Cardiac muscle cell (in vitro differentiated cells and primary cell): ENCODE measurements around the gene SRCAP. TPM values are rescaled to one million over a fixed set of nuclear protein-coding genes. Genes with fewer than 3 reads are reported as not detected.

Source experiments
- DNase-seq, 2 donors: peaks; one replicate each; pipeline versions ENCODE4 v3.0.0 to v3.0.0-alpha.2; 2010 to 2017; ENCODE audit warnings: low read depth in 1 of 2, low spot score in 1 of 2
- H3K27ac ChIP-seq: fragments of 200-600 bp; sonication (generic); 2 replicates; pipeline ENCODE4 v1.5.1; 2016
- H3K27me3 ChIP-seq: fragments of 200-600 bp; sonication (generic); 2 replicates; pipeline ENCODE4 v1.6.0; 2016; ENCODE audit warnings: control low read depth
- H3K36me3 ChIP-seq: fragments of 200-600 bp; sonication (generic); 2 replicates; pipeline ENCODE4 v1.5.1; 2016; ENCODE audit warnings: control low read depth
- H3K4me1 ChIP-seq: fragments of 200-600 bp; sonication (generic); 2 replicates; pipeline ENCODE4 v1.8.1; 2017; ENCODE audit warnings: low read depth, mild to moderate bottlenecking, mixed run types
- H3K4me3 ChIP-seq: fragments of 200-600 bp; sonication (generic); 2 replicates; pipeline ENCODE4 v1.5.1; 2016; ENCODE audit warnings: mild to moderate bottlenecking
- H3K9me3 ChIP-seq: fragments of 200-600 bp; sonication (generic); 2 replicates; pipeline ENCODE4 v1.5.1; 2017; ENCODE audit warnings: low read depth, mild to moderate bottlenecking, control low read depth
- CTCF ChIP-seq: IDR thresholded peaks from 2 replicates; pipeline ENCODE4 v1.5.1; 2012; ENCODE audit warnings: low read depth, mild to moderate bottlenecking, low read length
- polyA plus RNA-seq: library from polyadenylated mRNA; unstranded; fragments of >200 nt; fragmentation: Nextera tagmentation; extraction: Ambion mirVana; gene quantifications from 2 replicates; pipeline ENCODE4 v1.2.1, GENCODE V29; 2016
- total RNA-seq: library from RNA; depleted of rRNA; stranded (reverse); fragments of >200 nt; gene quantifications from 2 replicates; pipeline ENCODE4 v1.2.3, GENCODE V29; 2016

SRCAP gene
- total and polyA plus RNA-seq, 2 experiments from 2014 or later: 20.9 to 42.9 TPM

GRCh38 chr16:30782486-30783279 lies 83.7 kb downstream of the SRCAP start:
- Histone ChIP-seq H3K27me3 (no peaks in the 10 kb centered on the region), H3K4me1 (peaks cover 23% of the 10 kb centered on the region), H3K36me3 (peaks cover 27% of the 10 kb centered on the region), H3K9me3 (no peaks in the 10 kb centered on the region), H3K27ac (no peak overlapping the region), H3K4me3 (no peak overlapping the region)
- no peak for DNase-seq
- TF ChIP-seq CTCF: no peak

DNA sequence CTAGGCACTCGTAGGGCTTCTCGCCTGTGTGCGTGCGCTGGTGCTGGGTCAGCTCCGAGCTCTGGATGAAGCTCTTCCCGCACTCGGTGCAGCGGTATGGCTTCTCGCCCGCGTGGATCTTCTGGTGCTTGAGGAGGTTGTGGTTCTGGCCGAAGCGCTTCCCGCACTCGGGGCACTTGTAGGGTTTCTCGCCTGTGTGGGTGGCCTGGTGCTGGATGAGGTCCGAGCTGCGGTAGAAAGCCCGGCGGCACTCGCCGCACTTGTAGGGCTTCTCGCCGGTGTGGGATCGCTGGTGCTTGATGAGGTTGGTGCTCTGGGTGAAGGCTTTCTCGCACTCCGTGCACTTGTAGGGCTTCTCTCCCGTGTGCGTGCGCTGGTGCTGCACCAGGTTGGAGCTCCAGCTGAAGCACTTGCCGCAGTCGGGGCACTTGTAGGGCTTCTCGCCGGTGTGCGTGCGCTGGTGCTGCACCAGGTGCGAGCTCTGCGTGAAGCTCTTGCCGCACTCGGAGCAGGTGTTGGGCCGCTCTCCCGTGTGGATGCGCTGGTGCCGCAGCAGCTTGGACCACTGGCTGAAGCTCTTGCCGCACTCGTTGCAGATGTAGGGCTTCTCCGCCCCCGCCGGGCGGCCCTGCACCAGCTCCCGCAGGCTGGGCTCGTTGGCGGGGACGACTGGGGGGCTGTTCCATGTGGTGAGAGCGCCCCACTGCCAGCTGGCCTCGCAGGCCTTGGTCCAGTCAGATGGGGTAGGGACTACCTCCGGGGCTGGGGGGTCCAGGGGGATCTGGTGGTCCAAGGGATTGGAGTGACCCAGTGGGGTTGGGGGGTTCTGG lies 84.5 kb downstream of the SRCAP start:
- no peak for TF ChIP-seq CTCF
- H3K36me3 ChIP-seq: peaks cover 27% of the 10 kb centered on the region
- H3K27me3 ChIP-seq: no peaks in the 10 kb centered on the region

GRCh38 chr16:30784215-30784614 lies 85.2 kb downstream of the SRCAP start:
- no peak for TF ChIP-seq CTCF
- Histone ChIP-seq H3K27ac (no peak overlapping the region), H3K4me1 (peaks cover 10% of the 10 kb centered on the region), H3K4me3 (no peak overlapping the region), H3K9me3 (no peaks in the 10 kb centered on the region), H3K27me3 (no peaks in the 10 kb centered on the region), H3K36me3 (peaks cover 27% of the 10 kb centered on the region)
- no peak for DNase-seq

More for the DNA sequence above, 84.5 kb downstream of the SRCAP start:
- H3K4me1 ChIP-seq: peaks cover 14% of the 10 kb centered on the region
- H3K9me3 ChIP-seq: no peaks in the 10 kb centered on the region
- H3K27ac ChIP-seq: no peak overlapping the region
- DNase-seq: no peak
- no peak overlapping the region for H3K4me3 ChIP-seq

DNA sequence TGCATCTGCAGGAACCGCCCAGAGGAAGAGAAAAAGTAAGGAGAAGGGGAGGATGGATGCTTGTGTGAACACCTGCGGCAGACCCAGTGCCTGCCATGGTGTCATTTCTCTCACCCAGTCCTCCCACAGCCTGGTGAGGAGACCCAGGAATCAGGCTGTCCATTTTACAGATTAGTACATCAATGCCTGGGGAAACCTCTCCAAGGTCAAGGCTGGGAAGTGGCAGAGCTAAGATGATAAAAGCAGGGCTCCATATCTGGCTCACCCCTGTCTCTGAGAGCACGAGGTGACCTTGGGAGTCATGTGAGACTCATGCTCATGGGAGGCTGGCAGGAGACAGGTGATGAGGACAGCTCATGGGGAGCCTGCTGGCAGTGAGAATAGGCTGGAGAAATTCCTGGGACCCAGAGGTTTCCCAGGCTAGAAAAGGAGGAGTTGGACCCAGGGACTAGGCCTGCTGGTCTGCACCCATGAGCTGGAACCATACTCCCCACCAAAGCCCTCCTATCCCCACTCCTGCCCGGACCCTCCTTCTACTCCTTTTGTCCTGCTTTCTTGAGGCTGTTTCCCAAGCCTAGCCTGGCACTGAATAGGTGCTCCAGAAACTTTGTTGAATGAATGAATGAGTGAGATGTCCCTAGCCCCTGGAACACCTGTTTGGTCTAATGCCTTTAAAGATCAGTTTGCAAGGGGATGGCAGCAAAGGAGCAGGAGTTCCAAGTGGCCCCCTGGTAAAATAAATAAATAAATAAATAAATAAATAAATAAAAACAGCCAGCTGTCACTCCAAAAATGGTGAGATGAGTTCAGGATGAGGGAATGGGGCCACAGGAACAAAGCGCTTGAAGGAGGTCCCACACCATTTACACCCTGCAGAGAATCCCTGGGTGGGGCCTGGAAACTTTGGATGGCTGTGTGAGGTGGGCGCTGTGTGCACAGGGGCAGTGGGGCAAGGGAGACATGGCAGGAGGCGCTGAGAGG lies 86.4 kb downstream of the SRCAP start:
- peak overlapping the region; percentile 97 for H3K4me3 ChIP-seq
- H3K4me1 ChIP-seq: peaks cover 10% of the 10 kb centered on the region
- H3K27ac ChIP-seq: peak overlapping the region; percentile 89
- DNase-seq: no peak
- H3K9me3 ChIP-seq: no peaks in the 10 kb centered on the region
- H3K36me3 ChIP-seq: peaks cover 27% of the 10 kb centered on the region
- no peak for TF ChIP-seq CTCF
- H3K27me3 ChIP-seq: no peaks in the 10 kb centered on the region
